ENCODE measurements around the gene RALGPS2.
"Not testable (repeated sequence)": the region's sequence is repeated elsewhere in the genome, so short reads cannot be mapped to it uniquely, and the experiment has no call there.

RALGPS2 gene

GRCh38 chr1:178942285-178943198 is 217.5 kb downstream of the RALGPS2 start:
- no peak for DNase-seq (ENCODE audit: low read depth)

DNA sequence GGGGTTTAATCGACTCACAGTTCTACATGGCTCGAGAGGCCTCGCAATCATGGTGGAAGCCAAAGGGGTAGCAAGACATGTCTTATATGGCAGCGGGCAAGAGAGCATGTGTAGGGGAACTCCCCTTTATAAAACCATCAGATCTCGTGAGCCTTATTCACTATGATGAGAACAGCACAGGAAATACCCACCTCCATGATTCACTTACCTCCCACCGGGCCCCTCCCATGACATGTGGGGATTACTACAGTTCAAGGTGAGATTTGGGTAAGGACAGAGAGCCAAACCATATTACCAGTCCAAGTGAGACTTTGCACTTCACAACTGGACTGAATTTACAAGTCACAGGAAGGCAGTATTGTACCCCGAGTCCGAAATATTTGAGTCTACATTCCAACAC is 219.7 kb downstream of the RALGPS2 start:
- DNase-seq (ENCODE audit: low read depth), result no peak

DNA sequence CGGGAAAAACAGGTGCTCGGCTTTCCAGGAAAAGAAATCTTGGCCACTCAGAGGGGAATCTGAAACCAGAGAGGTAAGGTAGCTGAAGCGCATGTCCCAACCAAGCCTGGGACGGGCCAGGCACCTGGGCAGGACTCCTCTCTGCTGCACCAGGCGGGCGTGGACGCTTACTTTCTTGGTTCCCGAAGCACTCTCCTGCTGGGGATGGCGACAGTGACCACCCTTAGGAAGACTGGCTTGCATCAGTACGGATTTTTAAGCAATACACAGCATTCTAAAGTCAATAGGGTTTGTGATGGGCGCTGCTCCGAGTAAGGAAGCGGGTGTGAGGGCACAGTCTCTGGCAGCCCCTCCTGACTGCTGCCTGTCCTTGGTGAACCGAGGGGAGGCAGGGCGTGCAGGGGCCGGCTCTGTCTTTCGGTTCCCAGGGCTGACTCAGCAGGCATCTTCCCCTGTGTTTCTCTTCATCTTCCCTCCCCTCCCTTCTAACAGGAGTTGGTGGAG is 220.8 kb downstream of the RALGPS2 start:
- no peak for DNase-seq (ENCODE audit: low read depth)

DNA sequence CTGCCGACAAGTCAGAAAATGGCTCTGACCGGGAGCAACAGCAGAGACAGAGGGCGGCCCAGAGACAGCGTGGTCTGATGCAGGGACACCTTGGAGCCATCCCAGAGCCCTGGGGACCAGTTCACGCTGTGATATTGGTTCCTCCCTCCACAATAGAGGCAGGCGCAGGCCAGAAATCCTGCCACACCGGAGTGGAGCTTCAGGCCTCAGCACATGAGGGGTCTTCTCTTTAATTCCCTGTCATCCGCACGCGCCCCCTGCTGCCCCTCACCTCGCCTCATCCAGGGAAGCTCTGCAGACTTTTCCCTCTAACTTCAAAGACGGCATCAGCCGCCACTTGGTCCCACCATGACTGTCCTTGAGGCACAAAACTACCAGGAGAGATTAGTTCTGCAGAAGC is 221.4 kb downstream of the RALGPS2 start:
- DNase-seq (ENCODE audit: low read depth), result no peak

GRCh38 chr1:178946855-178947676 is 222.0 kb downstream of the RALGPS2 start:
- DNase-seq (ENCODE audit: low read depth), result no peak

DNA sequence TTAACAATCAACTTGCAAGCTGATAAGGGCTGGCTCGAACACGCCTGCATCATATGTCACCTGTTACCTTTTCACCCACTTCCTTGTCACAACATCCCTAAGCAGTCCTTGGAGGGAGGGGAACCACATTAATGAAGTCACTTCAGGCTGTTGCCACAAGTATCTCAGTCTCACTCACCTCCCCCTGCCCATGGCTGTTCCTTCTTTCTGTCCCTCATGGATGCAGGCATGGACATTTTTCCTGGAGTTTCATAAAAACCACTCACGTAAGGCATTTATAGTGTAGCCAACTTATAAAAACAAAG is 222.6 kb downstream of the RALGPS2 start:
- no peak for DNase-seq (ENCODE audit: low read depth)

DNA sequence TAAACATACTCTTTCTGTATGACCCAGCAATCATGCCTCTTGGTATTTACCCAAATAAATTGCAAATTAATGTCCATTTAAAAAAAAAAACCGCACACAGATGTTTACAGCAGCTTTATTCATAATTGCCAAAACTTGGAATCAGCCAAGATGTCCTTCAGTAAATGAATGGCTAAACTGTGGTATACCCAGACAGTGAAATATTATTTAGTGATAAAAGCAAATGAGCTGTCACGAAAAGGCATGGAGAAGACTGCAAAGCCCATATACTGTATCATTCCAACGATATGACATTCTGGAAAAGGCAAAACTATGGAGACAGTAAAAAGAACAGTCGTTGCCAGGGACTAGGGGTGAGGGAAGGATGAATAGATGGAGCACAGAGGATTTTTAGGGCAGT is 223.6 kb downstream of the RALGPS2 start:
- DNase-seq (ENCODE audit: low read depth), result no peak

DNA sequence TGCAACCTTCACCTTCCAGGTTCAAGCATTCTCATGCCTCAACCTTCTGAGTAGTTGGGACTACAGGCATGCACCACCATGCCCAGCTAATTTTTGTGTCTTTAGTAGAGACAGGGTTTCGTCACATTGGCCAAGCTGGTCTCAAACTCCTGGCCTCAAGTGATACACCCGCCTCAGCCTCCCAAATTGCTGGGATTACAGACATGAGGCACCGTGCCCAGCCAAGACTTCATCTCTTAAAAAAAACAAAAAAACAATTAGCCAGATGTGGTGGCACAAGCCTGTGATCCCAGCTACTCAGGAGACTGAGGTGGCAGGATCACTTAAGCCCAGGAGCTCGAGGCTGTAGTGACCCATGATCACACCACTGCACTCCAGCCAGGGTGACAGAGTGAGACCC is 224.8 kb downstream of the RALGPS2 start:
- DNase-seq (ENCODE audit: low read depth), result not testable (repeated sequence)

GRCh38 chr1:178951600-178951999 is 226.6 kb downstream of the RALGPS2 start:
- DNase-seq (ENCODE audit: low read depth), result no peak

GRCh38 chr1:178953034-178953433 is 228.0 kb downstream of the RALGPS2 start:
- DNase-seq (ENCODE audit: low read depth), result no peak

DNA sequence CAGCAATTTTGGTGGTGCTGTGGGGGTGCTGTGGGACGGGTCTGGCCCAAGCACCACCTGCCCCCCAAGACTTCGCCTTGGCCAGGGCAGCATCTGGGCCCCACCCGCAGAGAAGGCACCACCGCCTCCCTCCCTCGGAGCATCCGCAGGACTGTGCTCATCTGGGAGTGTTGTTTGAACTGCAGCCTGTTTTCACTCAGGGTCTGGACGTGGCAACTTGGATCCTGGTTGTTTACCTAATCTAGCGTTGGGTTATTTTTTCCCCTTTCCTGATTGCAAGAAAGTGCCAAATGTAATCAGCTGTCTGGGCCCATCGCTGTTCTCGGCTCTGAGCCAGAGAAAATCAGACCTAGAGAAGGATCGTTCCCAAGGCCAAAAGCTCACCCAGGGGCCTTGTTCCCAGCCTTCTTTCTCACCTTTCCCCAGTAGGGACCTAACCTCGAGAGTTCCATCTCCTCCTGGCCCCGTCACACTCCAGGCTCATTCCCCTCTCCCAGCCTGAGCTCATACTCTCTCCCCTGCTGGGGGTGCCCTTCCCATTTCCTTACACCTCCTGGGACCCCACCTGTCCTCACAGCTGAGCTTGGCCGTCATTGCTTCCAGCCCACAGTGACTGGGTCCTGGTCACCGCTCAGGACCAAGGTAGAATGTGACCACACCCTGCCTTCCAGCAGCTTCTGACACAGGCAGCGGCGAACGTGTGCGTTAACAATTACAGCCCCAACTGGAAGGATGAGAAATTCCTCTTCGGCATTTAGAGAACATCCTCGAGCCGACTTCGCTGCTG is 228.7 kb downstream of the RALGPS2 start:
- DNase-seq (ENCODE audit: low read depth), result no peak

- DNase-seq (ENCODE audit: low read depth), result no peak
Measured at GRCh38 chr1:178954325-178954690, 229.3 kb downstream of the RALGPS2 start.

DNA sequence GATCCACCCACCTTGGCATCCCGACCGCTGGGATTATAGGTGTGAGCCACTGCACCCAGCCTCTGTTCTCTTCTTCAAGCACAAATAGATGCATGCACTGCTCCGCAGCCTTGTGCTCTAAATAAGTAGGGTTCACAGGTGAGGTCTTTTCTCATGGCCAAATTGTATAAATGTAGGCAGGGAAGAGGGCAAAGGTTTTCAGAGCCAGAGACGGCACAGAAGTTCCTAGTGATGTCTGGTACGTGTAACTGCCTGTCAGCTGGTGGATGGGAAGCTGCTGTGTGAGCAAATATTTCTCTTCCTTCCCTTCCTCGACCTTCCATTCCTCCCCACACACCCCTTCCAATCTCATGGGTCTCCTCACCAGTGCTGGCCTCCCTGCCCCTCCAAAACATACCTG is 229.9 kb downstream of the RALGPS2 start:
- DNase-seq (ENCODE audit: low read depth), result no peak

DNA sequence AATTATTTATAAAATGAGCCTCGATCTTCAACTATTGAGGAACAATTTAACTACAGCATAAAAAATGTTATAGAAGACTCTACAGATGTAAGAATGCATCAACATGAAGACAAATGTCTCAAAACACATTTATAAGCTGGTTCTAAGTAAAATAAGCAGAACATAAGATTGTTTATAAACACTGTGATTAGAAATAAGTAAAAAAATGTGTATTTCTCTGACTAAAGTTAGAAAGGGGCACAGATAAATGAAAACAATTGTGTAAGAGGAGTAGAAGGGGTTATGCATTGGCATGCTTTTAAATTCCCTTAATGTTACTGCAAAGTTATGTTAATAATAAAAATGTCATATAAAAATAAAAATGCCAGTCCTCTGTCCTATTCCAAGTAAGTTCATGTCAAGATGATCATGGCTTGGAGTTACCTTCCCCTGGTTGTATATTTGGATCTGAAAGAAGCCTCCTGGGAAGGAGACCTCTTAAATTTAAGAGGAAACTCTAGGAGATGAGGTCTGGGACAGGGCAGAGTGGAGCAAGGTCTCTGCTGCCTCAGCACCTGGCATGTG is 230.4 kb downstream of the RALGPS2 start:
- DNase-seq (ENCODE audit: low read depth), result no peak

DNA sequence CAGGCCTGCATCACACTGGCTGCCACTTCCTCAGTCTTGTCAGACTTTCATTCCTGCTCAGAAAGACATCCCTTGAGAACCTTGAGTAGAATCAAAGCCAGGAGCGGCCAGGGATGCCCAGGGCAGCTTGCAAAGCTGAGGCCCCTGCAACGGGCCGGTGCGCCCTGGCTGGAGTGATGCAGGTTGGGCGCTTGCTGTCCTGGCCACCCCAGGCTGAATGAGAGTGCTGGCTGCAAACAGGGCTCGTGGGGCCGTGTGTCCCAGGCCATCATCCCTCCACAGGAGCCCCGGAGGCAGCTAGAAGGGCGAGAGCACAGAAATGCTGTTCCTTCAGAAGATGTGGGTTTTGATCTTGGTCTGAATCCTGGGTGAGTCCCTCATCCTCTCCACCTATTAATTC is 233.4 kb downstream of the RALGPS2 start:
- DNase-seq (ENCODE audit: low read depth), result no peak

DNA sequence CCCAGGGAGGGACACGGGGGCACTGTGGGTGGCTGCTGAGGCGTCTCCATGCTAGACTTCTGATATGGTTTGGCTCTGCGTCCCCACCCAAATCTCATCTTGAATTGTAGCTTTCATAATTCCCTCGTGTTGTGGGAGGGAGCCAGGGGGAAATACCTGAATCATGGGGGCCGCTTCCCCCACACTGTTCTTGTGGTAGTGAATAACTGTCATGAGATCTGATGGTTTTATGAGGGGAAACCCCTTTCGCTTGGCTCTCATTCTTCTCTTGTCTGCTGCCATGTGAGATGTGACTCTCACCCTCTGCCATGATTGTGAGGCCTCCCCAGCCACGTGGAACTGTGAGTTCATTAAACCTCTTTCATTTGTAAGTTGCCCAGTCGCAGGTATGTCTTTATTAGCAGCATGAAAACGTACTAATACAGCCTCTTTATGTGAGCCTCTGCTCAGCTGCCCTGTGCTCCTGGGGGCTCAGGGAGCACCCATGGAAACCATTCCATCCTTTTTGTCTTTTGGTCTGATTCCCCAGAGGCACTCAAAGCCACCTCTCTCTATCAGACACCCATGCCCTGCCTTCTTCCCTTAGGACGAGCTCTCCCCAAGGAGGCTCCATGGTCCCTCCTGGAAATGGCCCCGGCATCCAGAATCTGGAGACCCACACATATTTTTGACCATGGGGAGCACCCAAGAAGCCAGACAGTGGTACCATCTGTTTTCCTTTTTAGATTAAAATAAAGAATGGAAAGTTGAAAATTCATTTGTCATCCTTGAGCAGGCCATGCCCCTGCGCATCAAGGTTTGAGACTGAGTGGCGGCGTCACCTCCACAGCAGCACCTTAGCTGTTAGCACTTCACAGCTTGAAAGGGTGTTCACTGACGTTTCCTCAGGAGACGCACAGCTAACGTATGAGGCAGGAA is 234.8 kb downstream of the RALGPS2 start:
- no peak for DNase-seq (ENCODE audit: low read depth)

- DNase-seq (ENCODE audit: low read depth), result no peak
Measured at GRCh38 chr1:178960482-178961240, 235.6 kb downstream of the RALGPS2 start.

GRCh38 chr1:178961331-178961730 is 236.3 kb downstream of the RALGPS2 start:
- DNase-seq (ENCODE audit: low read depth), result no peak

- DNase-seq (ENCODE audit: low read depth), result no peak
Measured at GRCh38 chr1:178961868-178962267, 236.8 kb downstream of the RALGPS2 start.

Measured in stimulated activated CD8-positive, alpha-beta memory T cell treated with anti-CD3 and anti-CD28 coated beads, Interleukin-15, amount 100 ng/mL, for 1 hour (primary cell).